Measurements from ENCODE around the gene HSPA12A.
A peak's percentile ranks its signal among the peaks of the same experiment; 100 is the strongest.

Gene HSPA12A

DNA sequence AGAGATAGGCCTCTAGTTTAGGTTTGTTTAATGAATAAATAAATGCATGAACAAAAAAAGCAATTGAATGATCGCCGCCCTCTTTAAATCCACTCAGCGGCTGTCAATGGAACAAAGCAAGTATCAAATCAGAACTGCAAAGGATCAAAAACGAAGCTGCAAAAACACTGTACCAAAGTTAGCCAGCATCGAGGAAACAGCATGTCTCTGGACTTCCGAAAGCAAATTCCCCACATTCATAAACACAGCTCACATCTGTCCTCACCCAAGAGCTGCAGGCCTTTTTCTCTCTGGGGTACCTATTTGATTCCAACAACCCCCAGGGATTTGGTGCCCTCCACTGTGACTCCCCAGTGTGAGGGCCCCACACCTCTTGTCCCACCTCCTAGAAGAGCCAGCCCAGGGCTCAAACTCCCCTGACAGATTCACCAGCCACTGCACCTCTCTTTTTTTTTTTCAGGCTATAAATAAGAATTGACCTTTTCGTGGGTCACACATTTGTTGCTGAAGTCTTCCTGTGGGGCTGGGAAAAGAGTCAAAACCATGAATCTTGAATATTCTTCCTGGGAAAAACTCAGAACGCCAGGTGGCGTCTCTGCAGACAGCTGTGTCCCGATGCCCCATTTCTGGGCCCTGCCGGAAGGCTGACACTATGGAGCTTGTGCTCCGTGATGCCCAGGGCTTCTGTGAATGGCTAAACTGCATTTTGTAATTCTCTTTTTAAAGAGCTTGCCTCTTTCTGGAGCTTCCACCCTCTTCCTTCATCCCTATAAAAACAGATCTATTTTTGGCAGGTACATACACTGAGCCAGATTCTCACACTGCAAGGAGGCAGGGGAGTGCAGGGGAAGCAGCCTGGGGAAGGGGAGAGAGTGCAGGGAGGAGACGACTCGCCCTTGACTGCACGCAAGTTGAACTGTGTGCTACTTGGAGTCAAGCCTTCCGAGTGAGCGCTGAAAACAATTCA, 51.7 kb downstream of the HSPA12A start:
- no peak for DNase-seq

DNA sequence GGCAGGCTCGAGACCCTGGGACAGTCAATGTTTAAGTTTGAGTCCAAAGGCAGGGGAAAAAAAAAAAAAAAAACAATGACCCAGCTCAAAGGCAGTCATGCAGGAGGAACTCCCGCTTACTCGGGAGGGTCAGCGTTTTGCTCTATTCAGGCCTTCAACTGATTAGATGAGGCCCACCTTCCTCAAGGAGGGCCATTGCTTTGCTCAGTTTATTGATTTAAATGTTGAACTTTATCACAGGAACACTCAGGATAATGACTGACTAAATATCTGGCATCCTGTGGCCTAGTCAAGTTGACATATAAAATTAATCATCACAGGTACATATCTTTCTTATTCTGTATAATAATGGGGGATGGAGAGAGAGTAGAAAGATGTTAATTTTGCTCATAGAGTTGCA, 52.6 kb downstream of the HSPA12A start:
- DNase-seq: no peak

DNA sequence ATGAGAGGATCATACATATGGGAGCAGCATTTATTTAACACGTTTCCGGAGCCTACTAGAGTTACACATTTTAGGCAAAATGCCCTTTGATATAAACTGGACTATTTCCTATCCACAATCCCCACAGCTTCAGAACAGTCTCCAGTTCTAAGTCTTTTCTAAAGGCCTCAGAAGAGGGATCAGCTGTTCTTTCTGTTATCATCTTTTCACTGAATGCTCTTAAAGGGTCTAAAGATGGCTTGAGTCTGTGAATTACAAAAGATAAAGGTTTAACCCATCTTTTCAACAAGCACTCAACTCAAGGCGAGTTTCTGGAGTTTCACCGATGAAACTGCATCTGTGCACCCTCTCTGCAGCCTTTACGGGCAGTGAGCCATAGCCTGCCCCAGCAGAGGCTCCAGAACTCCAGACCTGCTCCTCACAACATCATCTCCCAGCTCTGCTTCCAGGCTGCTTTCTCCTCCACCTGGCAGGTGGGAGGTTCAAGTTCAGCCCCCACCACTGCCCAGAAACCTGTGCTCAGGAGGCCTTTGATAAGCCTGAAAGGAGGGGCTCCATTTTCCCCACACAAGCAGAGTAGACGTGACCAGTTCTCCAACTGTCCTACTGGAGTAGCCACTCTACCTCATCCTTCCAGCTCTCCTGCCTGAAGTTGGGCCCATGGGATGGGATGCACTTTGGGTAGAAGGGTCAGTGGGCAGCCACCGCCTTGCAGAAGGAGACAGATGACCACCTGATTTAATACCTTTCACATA, 53.4 kb downstream of the HSPA12A start:
- DNase-seq: no peak

DNA sequence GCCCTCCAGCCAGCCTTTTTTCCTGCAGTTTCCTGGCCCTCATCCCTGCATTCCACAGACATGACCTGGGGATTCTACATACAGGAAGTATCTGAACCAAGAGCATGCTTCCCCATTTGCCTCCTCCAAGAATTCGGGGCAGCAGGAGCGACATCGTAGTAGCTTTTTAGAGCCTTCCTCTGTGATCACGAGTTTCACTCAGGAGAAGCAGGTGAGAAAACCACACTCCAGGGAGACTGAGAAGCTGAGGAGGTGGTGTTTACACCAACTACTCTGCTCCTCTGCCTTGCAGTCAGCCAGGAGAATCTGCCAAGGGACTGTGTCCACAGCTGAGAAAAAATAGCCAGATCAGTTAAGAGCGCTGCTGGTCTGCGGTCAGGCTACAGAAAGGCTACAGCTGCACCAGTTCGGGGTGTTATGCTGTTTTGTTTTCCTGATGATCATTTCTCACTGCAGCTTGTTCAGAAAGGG, 54.1 kb downstream of the HSPA12A start:
- no peak for DNase-seq

DNA sequence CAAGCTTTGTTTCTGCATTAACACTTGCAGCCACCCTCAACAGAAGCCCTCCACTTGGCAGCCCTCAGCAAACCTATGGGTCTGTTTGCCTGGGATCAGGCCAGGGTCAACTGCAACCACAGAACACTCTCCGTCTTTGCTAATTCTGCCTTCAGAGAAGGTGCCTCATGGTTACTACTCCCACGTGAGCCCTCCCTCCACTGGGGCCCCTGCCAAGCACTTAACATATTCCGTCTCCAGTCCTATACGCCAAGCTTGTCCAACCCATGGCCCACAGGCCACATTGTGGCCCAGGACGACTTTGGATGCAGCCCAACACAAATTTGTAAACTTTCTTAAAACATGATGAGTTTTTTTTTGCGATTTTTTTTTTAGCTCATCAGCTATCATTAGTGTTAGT, 54.7 kb downstream of the HSPA12A start:
- no peak for DNase-seq

DNA sequence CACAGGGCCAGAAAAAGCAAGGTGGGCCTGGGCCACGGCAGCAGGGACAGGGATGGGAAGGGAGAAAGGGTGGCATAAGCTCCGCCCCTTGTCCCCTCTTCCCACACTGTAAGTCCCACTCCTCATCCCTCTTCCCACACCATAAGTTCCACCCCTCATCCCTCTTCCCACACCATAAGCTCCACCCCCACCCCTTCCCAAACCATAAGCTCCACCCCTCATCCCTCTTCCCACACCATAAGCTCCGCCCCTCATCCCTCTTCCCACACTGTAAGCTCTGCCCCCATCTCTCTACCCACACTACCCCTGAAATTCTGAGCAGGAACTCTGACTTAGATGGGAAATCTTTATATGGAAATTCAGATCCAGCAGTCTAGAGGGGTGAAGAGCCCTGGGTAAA, 55.7 kb downstream of the HSPA12A start:
- DNase-seq: no peak

DNA sequence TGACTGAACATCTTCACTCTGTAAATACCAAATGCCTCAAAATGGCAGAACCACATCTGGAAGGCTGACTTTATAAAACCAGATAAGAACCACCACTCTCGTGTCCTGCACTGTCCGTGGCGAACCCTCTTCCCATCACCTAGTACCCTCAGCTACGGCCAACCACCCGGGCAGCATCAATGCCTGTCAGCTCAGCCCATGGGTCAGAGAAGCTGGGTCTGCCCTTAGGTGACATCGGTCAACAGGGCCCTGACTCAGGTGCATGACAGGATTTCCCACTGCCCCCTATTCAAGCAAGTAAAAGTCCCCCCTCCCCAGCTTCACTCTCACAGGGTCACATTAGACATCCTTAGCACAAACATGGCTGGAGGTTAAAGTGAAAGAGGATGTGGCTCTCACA, 56.6 kb downstream of the HSPA12A start:
- no peak for DNase-seq

DNA sequence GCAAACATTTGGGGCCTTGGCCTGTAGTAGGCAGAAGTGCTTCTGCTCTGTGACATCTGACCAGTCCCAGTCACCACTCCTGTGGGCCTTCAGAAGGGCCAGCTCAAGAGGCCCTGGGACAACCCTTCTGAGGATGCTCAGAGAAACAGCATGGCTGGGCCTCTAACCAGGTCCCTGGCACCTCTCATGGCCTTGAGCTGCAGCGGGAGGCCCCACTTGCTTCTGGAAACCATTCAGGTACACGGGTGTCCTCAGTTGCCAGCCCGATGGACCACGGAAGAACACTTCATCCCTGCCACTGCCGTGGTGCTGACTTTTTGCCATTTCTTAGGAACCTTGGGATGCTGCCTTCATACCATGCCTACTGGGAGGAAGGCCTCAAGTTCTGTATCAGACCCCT, 57.6 kb downstream of the HSPA12A start:
- DNase-seq: no peak

DNA sequence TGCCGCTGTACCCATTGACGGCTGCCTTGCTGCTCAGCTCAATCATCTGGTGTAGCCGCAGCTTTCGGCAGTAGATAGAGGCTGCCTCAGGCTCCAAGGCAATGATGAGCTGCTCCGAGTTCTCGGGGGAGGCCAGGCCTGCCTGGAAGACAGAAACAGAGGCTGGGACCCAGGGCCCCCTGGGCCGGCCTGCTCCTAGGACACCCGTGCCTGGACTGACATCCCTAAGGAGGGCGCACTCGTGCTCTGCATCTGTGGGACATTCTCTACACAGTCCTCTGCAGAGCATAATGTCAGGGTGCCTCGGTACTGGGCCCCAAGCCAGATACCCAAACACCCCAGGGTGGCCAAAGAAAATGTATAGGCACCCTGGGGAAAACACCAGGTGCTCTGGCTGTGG, 58.5 kb downstream of the HSPA12A start:
- DNase-seq: no peak

DNA sequence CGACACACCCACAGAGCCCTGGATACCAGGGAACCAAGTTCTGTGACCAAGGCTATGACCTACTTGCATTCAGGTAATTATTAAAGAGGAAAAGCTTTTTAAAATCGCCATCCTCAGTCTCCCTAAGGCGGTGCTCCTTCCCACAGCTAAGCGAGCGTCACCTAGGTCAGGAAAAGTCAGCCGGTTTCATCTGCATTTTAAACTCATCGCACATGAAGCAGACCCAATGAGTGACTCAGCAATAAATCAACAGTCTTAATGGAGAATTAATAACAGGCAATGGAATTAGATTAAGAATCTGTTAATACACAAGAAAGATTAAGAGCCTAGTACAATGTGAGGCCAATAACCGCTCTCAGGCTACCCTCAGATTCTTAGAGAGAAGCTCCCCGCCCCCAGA, 59.2 kb downstream of the HSPA12A start:
- DNase-seq: no peak

DNA sequence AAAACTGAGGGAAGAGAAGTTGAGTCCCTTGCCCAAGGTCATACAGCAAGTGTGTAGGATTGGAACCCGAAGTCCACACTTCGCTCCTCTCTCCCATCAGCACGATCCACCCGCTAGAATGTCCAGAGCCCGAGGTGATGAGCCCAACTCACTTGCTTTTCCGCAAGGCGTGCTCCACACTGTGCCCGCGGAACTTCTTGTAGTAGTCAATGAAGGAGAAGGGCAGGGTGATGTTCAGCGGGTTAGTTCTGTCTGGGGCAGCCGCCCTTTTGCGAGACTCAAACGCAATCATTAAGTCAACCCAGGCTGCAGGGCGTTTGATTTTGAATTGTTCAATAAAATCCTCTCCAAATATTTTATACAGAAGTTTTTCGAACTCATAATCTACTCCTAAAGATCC, 63.0 kb downstream of the HSPA12A start:
- no peak for DNase-seq

DNA sequence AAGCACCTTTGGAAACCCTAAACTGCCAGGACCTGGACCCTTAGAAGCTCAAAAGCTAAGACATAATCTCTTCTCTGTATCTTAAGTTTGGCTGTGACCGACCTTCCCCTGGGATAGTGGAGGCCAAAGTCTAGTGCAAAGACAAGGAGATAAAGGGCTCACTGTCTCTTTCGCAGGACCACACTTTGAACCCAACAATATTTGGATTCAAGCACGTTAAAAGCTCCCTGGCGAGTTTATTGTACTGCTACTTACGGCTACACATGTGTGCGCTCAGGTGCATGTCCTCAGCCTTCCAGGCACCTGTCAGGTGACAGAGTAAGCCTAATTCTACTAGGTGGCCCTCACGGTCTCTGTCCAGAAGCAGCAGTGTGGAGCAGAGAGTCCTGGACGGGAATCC, 65.7 kb downstream of the HSPA12A start:
- no peak for DNase-seq

DNA sequence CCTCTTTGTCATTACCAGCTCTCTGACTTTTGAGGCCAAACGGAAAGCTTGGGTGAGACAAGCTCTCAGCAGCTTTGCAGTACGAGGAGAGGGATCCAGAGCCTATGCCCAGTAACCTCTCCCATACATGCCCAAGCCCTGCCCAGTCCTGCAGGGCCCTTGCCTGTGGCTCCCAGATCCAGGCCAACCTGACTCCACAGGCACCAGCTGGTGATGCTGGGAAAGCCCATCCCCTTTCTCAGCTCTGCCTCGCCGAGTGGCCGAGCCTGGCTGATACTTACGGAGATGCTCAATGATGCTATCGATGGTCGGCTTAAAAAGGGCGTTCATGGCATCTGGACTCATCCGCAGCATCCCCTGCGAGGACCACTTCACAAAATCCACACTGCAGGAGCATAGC, 66.2 kb downstream of the HSPA12A start:
- DNase-seq: no peak

DNA sequence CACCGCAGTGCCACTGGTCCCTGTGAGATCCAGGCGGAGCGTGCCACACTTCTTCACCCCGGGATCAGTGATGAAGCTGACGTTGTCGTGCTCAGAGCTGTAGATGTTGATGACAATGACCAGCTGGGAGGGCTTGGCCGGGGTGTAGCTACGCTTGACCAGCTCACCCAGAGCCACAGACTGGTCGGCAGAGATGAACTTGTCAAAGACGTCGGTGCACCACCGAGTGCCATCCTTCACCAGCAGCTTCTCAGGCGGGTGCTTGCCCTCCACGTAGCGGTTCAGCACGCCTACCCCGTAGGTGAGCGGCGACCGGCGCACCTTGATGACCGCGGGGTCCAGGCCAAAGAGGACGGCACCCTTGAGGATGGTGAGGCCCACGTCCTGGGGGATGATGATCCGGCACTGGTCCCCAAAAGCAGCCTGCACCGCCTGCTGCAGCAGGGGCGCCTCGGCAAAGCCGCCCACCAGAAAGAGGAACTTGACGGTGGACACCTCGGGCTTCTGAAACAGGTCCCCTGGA, 67.4 kb downstream of the HSPA12A start:
- DNase-seq: no peak

DNA sequence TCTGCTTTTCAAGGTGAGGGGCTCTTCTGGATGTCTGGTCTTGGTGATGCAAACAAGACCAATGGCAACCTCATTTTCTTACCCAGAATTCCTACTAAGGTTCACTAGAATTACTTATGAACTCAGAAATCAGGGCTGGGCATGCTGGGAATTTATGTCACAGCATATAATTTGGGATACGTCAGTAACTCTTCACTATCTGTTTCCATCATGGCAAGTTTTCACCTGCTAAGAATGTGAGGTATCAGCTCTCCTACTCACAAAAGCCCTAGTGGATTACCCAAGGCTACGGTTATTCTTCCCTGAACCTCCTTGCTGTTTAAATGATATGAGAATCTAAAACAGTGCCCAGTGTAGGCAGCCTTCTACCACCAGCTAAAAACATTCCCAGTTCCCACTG, 68.5 kb downstream of the HSPA12A start:
- DNase-seq: no peak

DNA sequence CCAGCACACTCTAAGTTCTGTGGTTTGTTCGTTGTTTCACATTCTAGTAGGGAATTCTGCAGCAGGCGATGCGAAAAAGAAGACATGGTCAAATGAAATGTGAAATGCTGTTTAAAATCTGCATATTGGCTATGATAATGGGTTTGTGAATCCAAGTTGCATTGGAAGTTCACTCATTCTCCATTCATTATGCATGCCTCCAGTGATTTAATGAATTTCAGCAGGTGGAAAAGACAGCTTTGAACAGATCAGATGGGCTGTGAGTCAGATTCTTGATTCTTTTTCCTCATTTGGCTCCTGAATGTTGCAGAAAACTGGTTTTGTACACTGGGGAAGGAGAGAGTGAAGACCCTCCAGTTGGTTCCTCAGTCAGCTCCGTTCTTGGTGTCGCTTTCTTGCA, 69.5 kb downstream of the HSPA12A start:
- DNase-seq: no peak

DNA sequence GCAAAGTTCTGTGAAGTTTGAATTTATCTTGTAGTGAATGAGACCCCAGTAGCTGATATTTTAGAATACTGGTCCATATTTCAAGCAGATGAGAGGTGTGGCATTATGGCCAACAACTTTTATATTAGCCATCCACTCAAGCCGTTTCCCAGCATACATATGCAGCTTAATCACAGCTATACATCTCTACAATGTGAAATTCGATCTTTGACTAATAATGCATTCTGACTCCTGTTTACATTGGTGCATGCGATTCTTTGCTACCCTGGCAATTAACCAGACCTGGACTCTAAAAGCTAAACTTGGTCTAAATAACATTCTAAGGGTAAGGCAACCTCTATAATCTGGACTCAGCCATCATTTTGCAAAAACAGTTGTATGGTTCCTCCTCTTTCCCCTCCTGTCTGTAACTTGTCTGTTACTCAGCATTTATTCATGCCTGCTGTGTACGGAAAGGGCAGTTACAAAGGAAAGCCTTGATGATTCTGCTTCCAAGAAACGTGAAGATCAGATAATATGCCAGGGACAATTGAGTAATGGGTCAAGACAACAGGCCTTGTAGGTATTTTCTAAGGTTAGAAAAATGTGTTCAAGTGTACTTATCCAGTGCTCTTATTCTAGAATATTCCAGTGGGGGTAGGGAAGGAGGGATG, 71.0 kb downstream of the HSPA12A start:
- no peak for DNase-seq

DNA sequence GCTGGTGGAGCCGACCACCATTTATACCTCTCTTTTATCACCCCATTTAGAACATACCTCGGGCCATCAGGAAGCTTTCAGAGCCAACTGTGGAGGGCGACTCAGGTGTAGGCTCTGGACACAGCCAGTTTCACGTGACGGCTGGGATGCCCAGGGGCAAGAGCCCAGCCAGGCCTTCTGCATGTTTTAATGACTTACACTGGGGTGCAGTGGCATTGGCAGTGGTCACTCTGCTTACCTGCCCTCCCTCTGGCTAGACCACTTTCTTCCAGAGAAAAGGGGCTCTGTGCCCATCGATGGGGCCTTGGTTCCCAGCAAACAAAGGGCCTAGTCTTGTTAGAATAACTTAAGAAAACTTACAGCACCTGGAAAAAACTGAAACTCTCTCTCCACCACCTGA, 71.7 kb downstream of the HSPA12A start:
- DNase-seq: no peak

DNA sequence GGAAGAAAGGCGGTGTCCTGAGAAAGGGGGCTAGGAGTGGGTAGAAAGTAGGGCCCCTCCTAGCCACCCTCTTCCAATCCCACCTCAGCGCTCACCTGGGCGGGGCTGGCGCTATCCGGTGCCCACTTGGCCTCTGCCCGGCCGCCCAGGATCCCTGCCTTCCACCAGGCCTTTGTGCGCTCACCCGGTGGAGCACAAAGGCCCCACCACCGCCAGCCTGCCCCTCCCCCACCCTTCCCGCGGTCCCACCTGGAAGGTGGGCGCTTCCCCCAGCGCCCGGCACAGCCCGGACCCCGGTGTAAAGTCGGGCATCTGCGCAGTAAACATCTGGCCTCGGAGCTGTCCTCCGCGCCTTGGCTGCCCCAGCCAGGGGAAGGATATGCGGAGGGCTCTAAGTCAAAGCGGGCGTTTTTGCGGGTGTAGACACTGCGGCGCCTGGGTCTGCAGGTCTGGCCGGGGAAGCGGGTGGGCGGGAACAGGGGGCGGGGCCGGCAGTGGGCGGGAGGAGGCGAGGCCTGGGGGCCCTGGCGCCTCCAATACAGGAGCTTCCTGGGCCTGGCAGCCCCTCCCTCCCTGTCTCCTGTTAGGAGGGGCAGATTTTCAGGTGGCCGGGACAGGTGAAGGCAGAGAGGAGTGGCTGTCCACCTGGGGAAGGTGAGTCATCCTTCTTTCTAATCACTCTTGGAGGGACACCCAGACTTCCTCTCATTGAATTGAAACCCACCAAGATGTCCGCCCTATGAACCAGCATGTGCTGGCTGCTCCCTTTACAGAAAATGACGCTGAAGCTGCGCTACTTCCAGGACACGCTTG, 72.3 kb downstream of the HSPA12A start:
- peak; percentile 19 for DNase-seq

DNA sequence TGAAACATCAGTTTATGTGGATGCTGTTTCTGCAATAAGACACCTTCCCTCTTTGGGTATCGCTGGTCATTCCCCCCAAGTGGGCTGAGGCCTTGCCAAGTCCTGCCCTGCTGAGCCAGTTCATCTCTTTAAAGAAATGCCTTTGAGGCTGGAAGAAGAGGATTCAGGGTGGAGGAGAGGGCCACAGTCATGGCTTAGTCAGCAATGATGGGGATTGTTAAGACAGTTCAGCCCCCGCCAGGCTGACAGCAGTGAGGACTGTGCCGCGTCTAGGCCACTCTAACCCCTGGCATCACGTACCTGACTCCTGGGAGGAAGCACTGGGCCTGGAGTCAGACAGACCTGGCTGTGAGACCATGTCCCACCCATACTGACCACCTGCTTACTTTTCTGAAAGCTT, 73.3 kb downstream of the HSPA12A start:
- DNase-seq: no peak

DNA sequence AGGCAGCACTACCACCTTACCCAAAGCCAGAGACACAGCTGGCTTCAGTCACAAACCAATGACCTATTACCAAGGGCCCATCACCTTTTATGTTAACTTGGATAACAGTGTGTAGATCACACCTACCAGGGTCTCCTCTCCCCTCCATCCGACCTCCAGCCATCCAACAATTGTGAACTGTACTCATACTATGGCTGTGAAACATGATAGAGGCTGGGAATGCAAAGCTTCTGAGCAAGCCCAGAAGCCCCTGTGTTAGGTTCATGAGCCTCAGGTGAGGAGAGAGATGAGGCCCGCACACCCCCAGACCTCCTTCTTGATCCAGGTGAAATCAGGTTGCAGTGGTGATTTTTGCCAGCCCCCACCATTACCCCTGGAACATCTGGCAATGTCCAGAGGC, 73.9 kb downstream of the HSPA12A start:
- DNase-seq: no peak

DNA sequence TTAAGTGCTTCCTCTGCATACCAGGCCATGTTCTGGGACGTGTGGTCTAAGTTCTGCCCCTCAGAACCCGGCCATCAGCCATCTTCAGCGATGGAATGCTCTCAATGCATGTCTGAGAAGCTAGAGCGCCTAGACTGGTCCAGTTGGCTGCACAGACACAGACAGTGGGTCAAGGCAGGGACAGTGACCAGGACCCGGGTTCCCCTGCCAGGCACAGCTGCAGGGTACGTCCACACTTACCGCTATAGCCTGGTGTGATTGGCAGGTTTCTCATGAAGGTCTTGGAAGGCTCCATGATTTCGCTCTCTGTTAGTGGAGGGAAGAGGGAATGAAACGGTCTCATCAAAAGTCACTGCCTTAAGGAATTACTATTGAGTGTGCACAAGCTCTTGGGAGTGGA, 74.3 kb downstream of the HSPA12A start:
- DNase-seq: no peak

DNA sequence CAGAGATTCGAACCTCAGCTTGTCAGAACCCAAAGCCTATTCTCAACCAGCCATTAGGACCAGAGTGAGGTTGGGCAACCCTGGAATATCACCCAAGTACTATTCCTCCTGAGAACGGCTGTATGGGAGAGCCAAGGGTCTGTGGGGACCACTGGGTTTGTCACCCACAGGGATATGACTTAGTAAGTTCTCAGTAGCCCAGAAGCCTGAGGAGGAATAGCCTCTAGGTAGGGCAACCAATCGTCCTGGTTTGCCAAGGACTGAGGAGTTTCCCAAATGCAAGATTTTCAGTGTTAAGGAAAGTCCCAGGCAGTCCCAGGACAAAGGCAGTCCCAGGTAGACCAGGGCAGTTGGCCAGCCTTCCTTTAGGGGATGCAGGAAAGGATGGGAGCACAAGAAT, 74.9 kb downstream of the HSPA12A start:
- no peak for DNase-seq

Data from NCI-H146 (cell line).